HepG2 (cell line): ENCODE measurements around the gene CTRL. TPM values are rescaled to one million over a fixed set of nuclear protein-coding genes. Genes with fewer than 3 reads are reported as not detected.

Experiments
- ARNT2 ChIP-seq: sonication (generic); formaldehyde crosslinking; IDR thresholded peaks from 2 replicates; pipeline ENCODE4 v1.8.0; 2022; ENCODE audit warnings: mild to moderate bottlenecking, low read depth, missing genetic modification reagents, moderate library complexity
- ATF5 ChIP-seq: sonication (generic); formaldehyde crosslinking; IDR thresholded peaks from 2 replicates; pipeline ENCODE4 v1.4.0; 2020; ENCODE audit warnings: mild to moderate bottlenecking, low read depth, missing genetic modification reagents
- FOXP1 ChIP-seq, 2 experiments: fragments of 450-650 bp in 1 of 2; IDR thresholded peaks; 2 replicates each; pipeline ENCODE4 v1.6.1; 2017 to 2018; ENCODE audit warnings: antibody characterized with exemption in 1 of 2
- HNF4A ChIP-seq: sonication (generic); formaldehyde crosslinking; IDR thresholded peaks from 2 replicates; pipeline ENCODE4 v1.4.0; 2020; ENCODE audit warnings: missing genetic modification reagents
- PCBP1 ChIP-seq: fragments of 200-400 bp; formaldehyde crosslinking; IDR thresholded peaks from 2 replicates; pipeline ENCODE4 v1.6.1; 2017; ENCODE audit warnings: mild to moderate bottlenecking, low read depth, low read length, borderline replicate concordance
- SRSF4 ChIP-seq: fragments of 200-400 bp; formaldehyde crosslinking; IDR thresholded peaks from one replicate; pipeline ENCODE4 v1.6.1; 2018; ENCODE audit warnings: mild to moderate bottlenecking, low read depth, low read length, moderate library complexity; ENCODE audit not compliant: poor library complexity, severe bottlenecking
- ZFP91 ChIP-seq: sonication (generic); formaldehyde crosslinking; IDR thresholded peaks from 2 replicates; pipeline ENCODE4 v1.9.0; 2022; ENCODE audit warnings: missing genetic modification reagents, mild to moderate bottlenecking, borderline replicate concordance
- ZFX ChIP-seq: sonication (generic); formaldehyde crosslinking; IDR thresholded peaks from 2 replicates; pipeline ENCODE4 v1.4.0; 2020; ENCODE audit warnings: mild to moderate bottlenecking, low read depth, missing genetic modification reagents, moderate library complexity
- ZNF263 ChIP-seq: sonication (generic); formaldehyde crosslinking; IDR thresholded peaks from 2 replicates; pipeline ENCODE4 v1.4.0; 2020; ENCODE audit warnings: missing genetic modification reagents
- ZNF615 ChIP-seq: sonication (generic); formaldehyde crosslinking; IDR thresholded peaks from 2 replicates; pipeline ENCODE4 v1.5.0; 2020; ENCODE audit warnings: mild to moderate bottlenecking, missing genetic modification reagents, borderline replicate concordance
- ZNF646 ChIP-seq: sonication (generic); formaldehyde crosslinking; IDR thresholded peaks from 2 replicates; pipeline ENCODE4 v1.9.0; 2021; ENCODE audit warnings: mild to moderate bottlenecking, missing genetic modification reagents
- ZNF687 ChIP-seq: sonication (generic); formaldehyde crosslinking; IDR thresholded peaks from 2 replicates; pipeline ENCODE4 v1.5.1; 2020; ENCODE audit warnings: mild to moderate bottlenecking, missing genetic modification reagents, moderate library complexity
- ZNF781 ChIP-seq: sonication (generic); formaldehyde crosslinking; IDR thresholded peaks from 2 replicates; pipeline ENCODE4 v1.5.1; 2020; ENCODE audit warnings: borderline replicate concordance, mild to moderate bottlenecking, missing genetic modification reagents; ENCODE audit errors: not compliant biosample characterization
- polyA plus RNA-seq, 8 experiments: library from polyadenylated mRNA; depleted of rRNA in 3 of 8; stranded (reverse) in 7 of 8; unstranded in 1 of 8; fragments of >200 nt; fragmentation: Illumina TruSeq in 4 of 8; extraction: Trizol in 4 of 8; gene quantifications; 2 replicates each; pipeline versions ENCODE4 v1.2.1 to v1.2.3, GENCODE V29; 2011 to 2016; ENCODE audit warnings: low read depth in 4 of 8, missing spikeins in 1 of 8, mixed read lengths in 1 of 8; ENCODE audit not compliant: insufficient read depth in 1 of 8
- total RNA-seq, 5 experiments: library from RNA; depleted of rRNA; stranded (reverse); fragments of >200 nt; fragmentation: Illumina TruSeq; extraction: Trizol; gene quantifications; 2 replicates each; pipeline ENCODE4 v1.2.3, GENCODE V29; 2016; ENCODE audit warnings: low read depth in 1 of 5

CTRL gene
- total and polyA plus RNA-seq, 2 of the 13 experiments (the other 11 are each of a cell fraction or from before 2014, with no cell fraction given): 1.9 to 2.7 TPM

- TF ChIP-seq ZFP91 (CRISPR knock-in tag) (peak; percentile 40; the same call in 1 of the 2 replicates), ZNF263 (CRISPR knock-in tag) (peak; percentile 99), ZNF687 (peak; percentile 49), ZNF615 (no peak), FOXP1 (IDR thresholded peaks at IDR 0.05) (no peak), FOXP1 (CRISPR knock-in tag; IDR thresholded peaks at IDR 0.05) (peak; percentile 30; the same call in 1 of the 2 replicates), ZNF781 (CRISPR knock-in tag) (no peak), SRSF4 (no peak), ZFX (CRISPR knock-in tag) (peak; percentile 37), PCBP1 (no peak), HNF4A (peak; percentile 43), ZNF646 (CRISPR knock-in tag) (no peak), ATF5 (CRISPR knock-in tag) (no peak), ARNT2 (CRISPR knock-in tag) (no peak)
These were observed 15.6 kb downstream of the CTRL start (continued) for GRCh38 chr16:67915831-67916723.
